ENCODE measurements around the gene PCMT1. TPM values are rescaled to one million over a fixed set of nuclear protein-coding genes. Genes with fewer than 3 reads are reported as not detected.

The PCMT1 gene
- total and polyA plus RNA-seq, 2 of the 13 experiments (the other 11 are each of a cell fraction or from before 2014, with no cell fraction given) = 112 to 169 TPM

DNA sequence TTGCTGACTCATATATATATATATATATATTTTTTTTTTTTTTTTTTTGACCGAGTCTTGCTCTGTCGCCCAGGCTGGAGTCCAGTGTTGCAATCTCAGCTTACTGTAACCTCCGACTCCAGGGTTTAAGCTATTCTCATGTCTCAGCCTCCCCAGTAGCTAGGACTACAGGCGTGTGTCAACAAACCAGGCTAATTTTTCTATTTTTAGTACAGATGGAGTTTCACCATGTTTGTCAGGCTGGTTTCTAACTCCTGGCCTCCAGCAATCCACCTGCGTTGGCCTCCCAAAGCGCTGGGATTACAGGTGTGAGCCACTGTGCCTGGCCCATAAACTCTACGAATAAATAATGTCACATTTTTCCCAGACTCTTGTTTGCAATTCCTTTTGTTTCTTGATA is 109.8 kb downstream of the PCMT1 start (continued):
- TF ChIP-seq FOXP1 (IDR thresholded peaks at IDR 0.05) = no peak
- peak; percentile 55; the same call in 1 of the 2 replicates for TF ChIP-seq FOXP1 (CRISPR knock-in tag; IDR thresholded peaks at IDR 0.05)
- TF ChIP-seq SALL1 (CRISPR knock-in tag; IDR thresholded peaks at IDR 0.05) = peak; percentile 52
- no peak for TF ChIP-seq REL (CRISPR knock-in tag; conservative IDR thresholded peaks at IDR 0.05)
- TF ChIP-seq ZNF407 (CRISPR knock-in tag; IDR thresholded peaks at IDR 0.05; ENCODE audit: not compliant biosample characterization) = no peak
- TF ChIP-seq ZNF337 (CRISPR knock-in tag; IDR thresholded peaks at IDR 0.05; ENCODE audit: borderline replicate concordance, low read depth) = no peak
- TF ChIP-seq, protein P1, sequence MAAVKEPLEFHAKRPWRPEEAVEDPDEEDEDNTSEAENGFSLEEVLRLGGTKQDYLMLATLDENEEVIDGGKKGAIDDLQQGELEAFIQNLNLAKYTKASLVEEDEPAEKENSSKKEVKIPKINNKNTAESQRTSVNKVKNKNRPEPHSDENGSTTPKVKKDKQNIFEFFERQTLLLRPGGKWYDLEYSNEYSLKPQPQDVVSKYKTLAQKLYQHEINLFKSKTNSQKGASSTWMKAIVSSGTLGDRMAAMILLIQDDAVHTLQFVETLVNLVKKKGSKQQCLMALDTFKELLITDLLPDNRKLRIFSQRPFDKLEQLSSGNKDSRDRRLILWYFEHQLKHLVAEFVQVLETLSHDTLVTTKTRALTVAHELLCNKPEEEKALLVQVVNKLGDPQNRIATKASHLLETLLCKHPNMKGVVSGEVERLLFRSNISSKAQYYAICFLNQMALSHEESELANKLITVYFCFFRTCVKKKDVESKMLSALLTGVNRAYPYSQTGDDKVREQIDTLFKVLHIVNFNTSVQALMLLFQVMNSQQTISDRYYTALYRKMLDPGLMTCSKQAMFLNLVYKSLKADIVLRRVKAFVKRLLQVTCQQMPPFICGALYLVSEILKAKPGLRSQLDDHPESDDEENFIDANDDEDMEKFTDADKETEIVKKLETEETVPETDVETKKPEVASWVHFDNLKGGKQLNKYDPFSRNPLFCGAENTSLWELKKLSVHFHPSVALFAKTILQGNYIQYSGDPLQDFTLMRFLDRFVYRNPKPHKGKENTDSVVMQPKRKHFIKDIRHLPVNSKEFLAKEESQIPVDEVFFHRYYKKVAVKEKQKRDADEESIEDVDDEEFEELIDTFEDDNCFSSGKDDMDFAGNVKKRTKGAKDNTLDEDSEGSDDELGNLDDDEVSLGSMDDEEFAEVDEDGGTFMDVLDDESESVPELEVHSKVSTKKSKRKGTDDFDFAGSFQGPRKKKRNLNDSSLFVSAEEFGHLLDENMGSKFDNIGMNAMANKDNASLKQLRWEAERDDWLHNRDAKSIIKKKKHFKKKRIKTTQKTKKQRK (IDR thresholded peaks at IDR 0.05; ENCODE audit: low read length) = no peak
- no peak for TF ChIP-seq PBX2 (CRISPR knock-in tag; IDR thresholded peaks at IDR 0.05)
- no peak for TF ChIP-seq FOXA1 (IDR thresholded peaks at IDR 0.05)
- peak; percentile 44; the same call in 1 of the 2 replicates for TF ChIP-seq FOXA1 (CRISPR knock-in tag; IDR thresholded peaks at IDR 0.05)
- peak; percentile 34; the same call in 1 of the 2 replicates for TF ChIP-seq ZFY (CRISPR knock-in tag; IDR thresholded peaks at IDR 0.05)
- no peak for TF ChIP-seq NR2F6 (IDR thresholded peaks at IDR 0.05)
- TF ChIP-seq NR2F6 (CRISPR knock-in tag; IDR thresholded peaks at IDR 0.05) = peak; percentile 68
- TF ChIP-seq PLRG1 (conservative IDR thresholded peaks at IDR 0.05) = no peak
- TF ChIP-seq, protein P2, sequence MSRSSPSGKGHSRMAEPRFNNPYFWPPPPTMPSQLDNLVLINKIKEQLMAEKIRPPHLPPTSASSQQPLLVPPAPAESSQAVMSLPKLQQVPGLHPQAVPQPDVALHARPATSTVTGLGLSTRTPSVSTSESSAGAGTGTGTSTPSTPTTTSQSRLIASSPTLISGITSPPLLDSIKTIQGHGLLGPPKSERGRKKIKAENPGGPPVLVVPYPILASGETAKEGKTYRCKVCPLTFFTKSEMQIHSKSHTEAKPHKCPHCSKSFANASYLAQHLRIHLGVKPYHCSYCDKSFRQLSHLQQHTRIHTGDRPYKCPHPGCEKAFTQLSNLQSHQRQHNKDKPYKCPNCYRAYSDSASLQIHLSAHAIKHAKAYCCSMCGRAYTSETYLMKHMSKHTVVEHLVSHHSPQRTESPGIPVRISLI (CRISPR knock-in tag; IDR thresholded peaks at IDR 0.05; ENCODE audit: borderline replicate concordance) = peak; percentile 43; the same call in 1 of the 2 replicates
- peak; percentile 63 for TF ChIP-seq RFX1 (IDR thresholded peaks at IDR 0.05)
